OCI-M2 (cell line): ENCODE results near the gene DENND5A.
"Not testable (repeated sequence)": the region's sequence is repeated elsewhere in the genome, so short reads cannot be mapped to it uniquely, and the experiment has no call there.

ENCODE experiments used
- DNase-seq: peaks from one replicate; lab custom pipeline; 2025; ENCODE audit not compliant: unreplicated experiment; lab: John Stamatoyannopoulos, UW

Gene DENND5A

DNA sequence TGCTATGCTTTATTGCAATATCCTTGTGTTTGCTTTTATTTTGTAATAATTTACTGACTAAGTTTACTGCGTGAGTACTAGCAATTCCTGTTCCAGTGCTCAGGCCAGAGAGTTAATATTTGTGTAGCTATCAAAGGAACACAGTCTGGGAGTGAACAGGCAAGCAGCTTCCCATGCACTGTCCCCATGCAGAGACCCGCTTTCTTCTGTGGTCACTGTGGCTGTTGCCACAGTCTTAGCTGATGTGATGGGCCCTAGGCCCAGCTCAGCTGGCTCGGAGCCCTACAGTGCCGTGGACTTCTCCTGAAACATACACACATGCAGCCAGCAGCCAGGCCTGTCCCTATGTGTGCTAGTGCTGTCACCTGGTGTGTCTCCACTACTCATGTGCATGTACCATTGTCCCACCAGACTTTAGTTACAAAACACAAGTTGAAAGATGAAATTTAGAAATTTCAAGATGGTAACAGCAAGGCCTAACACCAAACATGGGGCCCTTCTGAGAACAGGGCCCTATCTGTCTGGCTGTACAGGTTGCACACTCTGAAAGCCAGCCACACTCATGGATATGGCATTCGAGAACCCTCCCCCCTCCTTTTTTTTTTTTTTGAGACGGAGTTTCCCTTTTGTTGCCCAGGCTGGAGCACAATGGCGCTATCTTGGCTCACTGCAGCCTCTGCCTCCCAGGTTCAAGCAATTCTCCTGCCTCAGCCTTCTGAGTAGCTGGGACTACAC is 161.4 kb downstream of the DENND5A start:
- no peak for DNase-seq

DNA sequence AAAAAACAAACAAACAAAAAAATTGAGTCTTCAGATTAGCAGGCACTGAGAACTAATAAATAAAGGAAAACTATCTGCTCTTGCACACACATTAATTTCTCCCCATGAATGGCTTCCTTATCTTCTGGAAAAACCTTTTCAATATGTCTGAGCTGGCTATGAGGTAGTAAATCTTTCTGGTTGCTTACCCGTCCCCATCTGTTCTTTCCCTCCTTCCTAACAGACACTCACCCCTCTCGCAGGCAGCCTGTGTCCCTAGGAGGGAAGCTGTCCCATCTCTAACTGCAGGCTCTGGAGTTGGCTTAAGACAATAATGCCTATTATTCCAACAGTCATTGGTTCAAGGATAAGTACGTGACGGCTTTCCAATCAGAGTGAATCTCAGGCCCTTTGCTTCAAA is 165.5 kb downstream of the DENND5A start:
- no peak for DNase-seq

GRCh38 chr11:9098455-9098854 is 166.7 kb downstream of the DENND5A start:
- not testable (repeated sequence) for DNase-seq

DNA sequence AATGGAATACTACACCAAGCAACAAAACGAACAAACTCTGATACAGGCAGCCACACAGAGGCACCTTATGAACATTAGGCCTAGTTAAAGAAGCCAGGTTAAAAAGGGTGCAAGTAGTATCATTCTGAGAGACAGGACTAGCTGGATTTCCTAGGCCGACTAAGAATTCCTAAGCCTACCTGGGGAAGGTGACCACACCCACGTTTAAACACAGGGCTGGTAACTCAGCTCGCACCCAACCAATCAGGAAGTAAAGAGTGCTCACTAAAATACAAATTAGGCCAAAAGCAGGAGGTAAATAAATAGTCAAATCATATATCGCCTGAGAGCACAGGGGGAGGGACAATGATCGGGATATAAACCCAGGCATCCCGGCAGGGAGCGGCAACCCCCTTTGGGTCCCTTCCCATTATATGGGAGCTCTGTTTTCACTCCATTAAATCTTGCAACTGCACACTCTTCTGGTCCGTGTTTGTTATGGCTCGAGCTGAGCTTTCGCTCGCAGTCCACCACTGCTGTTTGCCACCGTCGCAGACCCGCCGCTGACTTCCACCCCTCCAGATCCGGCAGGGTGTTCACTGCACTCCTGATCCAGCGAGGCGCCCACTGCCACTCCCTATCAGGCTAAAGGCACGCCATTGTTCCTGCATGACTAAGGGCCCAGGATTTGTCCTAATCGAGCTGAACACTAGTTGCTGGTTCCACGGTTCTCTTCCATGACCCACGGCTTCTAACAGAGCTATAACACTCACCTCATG is 167.8 kb downstream of the DENND5A start:
- DNase-seq: not testable (repeated sequence)

DNA sequence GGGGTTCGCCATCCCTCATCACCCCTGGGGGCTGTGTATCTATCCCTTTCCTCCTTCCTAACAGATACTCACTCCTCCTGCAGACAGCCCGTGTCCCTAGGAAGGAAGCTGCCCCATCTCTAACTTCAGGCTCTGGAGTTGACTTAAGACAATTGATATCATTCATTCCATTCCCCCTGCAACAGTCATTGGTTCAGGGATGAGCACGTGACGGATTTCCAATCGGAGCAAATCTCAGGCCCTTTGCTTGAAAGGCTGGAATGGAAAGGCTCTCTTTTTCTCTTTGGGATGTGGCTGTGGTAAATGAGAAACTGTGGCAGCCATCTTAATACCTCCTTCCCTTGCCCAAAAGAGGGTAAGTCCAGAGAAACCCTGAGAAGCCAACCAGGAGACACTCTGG is 168.7 kb downstream of the DENND5A start:
- no peak for DNase-seq

DNA sequence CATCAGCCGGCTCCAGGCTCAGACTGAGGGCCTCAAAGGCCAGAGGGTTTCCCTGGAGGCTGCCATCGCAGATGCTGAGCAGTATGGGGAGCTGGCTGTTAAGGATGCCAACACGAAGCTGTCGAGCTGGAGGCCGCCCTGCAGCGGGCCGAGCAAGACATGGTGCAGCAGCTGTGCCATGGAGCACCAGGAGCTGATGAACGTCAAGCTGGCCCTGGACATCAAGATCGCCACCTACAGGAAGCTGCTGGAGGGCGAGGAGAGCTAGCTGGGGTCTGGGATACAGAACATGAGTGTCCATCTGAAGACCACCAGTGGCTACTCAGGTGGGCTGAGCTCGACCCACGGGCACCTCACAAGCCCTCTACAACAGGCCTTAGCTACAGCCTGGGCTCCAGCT is 169.7 kb downstream of the DENND5A start:
- no peak for DNase-seq

DNA sequence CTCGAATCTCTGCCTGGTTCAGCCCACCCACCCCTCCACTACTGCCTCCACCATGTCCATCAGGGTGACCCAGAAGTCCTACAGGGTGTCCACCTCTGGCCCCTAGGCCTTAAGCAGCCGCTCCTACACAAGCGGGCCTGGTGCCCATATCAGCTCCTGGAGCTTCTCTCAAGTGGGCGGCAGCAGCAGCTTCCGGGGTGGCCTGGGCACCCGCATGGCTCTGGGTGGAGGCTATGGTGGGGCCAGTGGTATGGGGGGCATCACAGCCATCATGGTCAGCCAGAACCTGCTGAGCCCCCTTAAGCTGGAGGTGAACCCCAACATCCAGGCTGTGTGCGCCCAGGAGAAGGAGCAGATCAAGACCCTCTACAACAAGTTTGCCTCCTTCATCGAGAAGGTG is 170.7 kb downstream of the DENND5A start:
- DNase-seq: no peak

GRCh38 chr11:9092853-9093778 is 172.0 kb downstream of the DENND5A start:
- no peak for DNase-seq

- DNase-seq: no peak
Observed at GRCh38 chr11:9092072-9092471, 173.1 kb downstream of the DENND5A start.

DNA sequence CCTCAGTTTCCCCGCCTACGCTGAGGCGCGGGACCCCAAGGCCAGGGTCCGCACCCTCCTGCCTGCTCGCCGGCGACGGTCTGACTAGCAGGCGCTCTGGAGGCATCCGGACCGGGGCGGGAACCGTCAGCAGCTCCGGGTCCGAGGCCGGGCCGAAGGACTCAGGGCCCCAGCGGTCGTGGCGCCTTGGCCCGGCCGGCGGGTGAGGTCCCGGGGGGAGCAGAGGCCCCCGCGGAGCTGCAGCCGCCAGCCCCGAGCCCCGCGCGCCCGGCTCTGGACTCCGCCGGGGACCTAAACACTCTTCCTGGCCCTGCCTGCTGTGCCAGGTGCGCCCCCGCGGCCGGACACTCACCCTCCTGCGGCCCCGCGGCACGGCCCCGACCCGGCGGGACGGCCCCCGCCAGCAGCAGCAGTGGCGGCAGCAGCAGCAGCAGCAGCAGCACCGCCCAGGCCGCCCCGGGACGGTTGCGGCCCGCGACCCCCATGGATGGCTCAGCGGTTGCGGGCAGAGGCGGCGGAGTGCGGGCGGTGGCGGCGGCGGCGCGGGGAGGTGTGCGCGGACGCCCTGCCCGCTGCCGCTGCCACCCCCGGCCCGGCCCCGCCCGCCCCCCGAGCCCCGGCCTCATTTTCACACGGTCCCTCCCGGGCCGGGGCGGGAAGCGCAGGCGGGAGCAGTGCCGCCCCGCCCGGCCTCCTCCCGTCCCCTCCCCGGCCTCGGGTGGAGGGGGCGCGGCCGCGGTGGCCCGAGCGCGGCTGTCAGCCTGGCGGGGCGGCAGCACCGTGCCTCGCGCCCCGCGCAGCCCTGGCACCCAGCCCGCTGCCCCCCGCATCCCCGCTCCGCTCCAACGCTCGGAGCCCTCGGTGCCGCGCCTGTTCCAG is 173.9 kb downstream of the DENND5A start, which contains the start of gene SCUBE2:
TSS of gene SCUBE2 (minus strand) at position 556 of the 879 bp plus-strand sequence. CDS start at position 485, 71 bp downstream.
- no peak for DNase-seq

DNA sequence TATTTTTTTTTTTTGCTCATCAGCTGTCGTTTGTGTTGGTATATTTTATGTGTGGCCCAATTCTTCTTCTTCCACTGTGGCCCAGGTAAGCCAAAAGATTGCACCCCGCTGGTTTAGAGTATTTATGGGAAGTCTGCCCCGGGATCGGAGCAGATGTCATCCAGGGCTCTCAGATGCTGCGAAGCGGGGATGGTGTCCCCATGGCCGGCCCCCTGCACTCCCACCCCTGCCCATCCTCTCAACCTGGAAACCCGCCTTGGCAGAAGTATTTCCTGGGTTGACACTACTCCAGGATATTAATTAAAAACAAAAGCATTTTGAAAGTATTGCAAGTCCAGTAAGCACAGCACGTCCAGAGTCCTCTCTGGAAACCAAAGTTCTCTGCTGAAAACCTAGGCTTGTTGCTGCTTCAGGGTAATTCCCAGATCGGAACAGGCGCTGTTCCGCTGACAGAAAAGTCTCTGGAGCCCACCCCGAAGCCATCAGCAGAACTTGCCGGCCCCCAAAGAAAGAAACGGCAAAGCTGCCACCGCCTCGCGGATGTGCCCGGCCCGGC is 174.6 kb downstream of the DENND5A start:
- no peak for DNase-seq

DNA sequence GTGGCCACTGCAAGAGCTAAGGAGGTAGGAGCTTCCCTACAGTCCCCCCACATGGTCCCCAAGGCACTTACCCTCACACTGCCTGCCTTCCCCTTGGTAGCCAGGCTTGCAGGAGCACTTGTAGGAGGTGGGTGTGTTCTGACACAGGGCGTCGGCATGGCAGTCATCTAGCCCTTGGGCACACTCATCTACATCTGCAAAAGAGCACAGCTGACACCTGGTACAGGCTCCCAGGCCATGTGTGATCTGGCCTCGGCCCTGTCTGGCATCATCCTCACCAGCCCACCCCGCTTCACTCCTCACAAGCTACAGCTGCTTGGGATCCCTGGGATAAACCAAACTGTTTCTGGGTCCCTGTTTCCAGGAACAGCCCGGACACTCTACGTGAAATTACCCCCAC is 175.5 kb downstream of the DENND5A start:
- DNase-seq: no peak

GRCh38 chr11:9089061-9089460 is 176.1 kb downstream of the DENND5A start:
- DNase-seq: no peak
